Measurements from ENCODE around the gene KRT86. TPM values are rescaled to one million over a fixed set of nuclear protein-coding genes. Genes with fewer than 3 reads are reported as not detected.

KRT86 gene
- total and polyA plus RNA-seq, 10 donors = 0.08 to 0.26 (median 0.13) TPM; not detected in 6

- peaks cover 0 to 20% (median 11%) of the 10 kb centered on the region in 6 donors for H3K4me1 ChIP-seq
- peak; percentile 62 for DNase-seq
- intact Hi-C loops (cut with DNase I; ENCODE audit: low total_unique reads) = no loop called here
- H3K27ac ChIP-seq = no peak overlapping the region
- peaks cover 4 to 59% (median 23%) of the 10 kb centered on the region in 7 donors for H3K27me3 ChIP-seq (replicated peaks in 1 of 7)
- no peaks in the 10 kb centered on the region for H3K36me3 ChIP-seq
- no peak overlapping the region for H3K4me3 ChIP-seq
- no peaks in the 10 kb centered on the region for H3K9me3 ChIP-seq
- WGBS, 5 donors = 61 to 87% (median 73%) methylated on average over 2 to 11 of the region's 11 CpGs
- TF ChIP-seq POLR2AphosphoS5 (IDR thresholded peaks at IDR 0.05) (no peak), CTCF (IDR thresholded peaks at IDR 0.05 in 8 of 11, conservative IDR thresholded peaks at IDR 0.05 in 3 of 11) (peak in 4 of 11 experiments; percentile 13 to 20 (median 16)), POLR2A (IDR thresholded peaks at IDR 0.05) (no peak)
Observed at GRCh38 chr12:52305921-52306705, 31.7 kb downstream of the KRT86 start.

GRCh38 chr12:52306731-52307130, 32.3 kb downstream of the KRT86 start:
- intact Hi-C loops (cut with DNase I; ENCODE audit: low total_unique reads) = no loop called here
- Histone ChIP-seq H3K27ac (no peak overlapping the region), H3K9me3 (no peaks in the 10 kb centered on the region), H3K4me1 (peaks cover 0 to 20% (median 11%) of the 10 kb centered on the region in 6 donors), H3K27me3 (replicated peaks in 1 of 7) (peaks cover 4 to 64% (median 23%) of the 10 kb centered on the region in 7 donors), H3K4me3 (no peak overlapping the region), H3K36me3 (no peaks in the 10 kb centered on the region)
- 75 to 95% (median 90%) methylated on average over 2 of the region's 2 CpGs for WGBS, 5 donors
- peak; percentile 20 for DNase-seq
- TF ChIP-seq CTCF (IDR thresholded peaks at IDR 0.05 in 8 of 11, conservative IDR thresholded peaks at IDR 0.05 in 3 of 11) = no peak
- no peak for TF ChIP-seq POLR2A (IDR thresholded peaks at IDR 0.05)
- no peak for TF ChIP-seq POLR2AphosphoS5 (IDR thresholded peaks at IDR 0.05)

GRCh38 chr12:52307836-52308805, 33.7 kb downstream of the KRT86 start:
- H3K36me3 ChIP-seq = no peaks in the 10 kb centered on the region
- 8 to 22% (median 9%) methylated on average over 36 to 71 of the region's 71 CpGs for WGBS, 5 donors
- peak overlapping the region in 6 of 8 donors; percentile 12 to 61 (median 30) for H3K4me3 ChIP-seq
- H3K4me1 ChIP-seq = peaks cover 0 to 20% (median 11%) of the 10 kb centered on the region in 6 donors
- intact Hi-C loops (cut with DNase I; ENCODE audit: low total_unique reads) = no loop called here
- peak overlapping the region in 2 of 8 donors; percentile 5 to 18 for H3K27ac ChIP-seq
- TF ChIP-seq CTCF (IDR thresholded peaks at IDR 0.05 in 8 of 11, conservative IDR thresholded peaks at IDR 0.05 in 3 of 11) (peak in 4 of 11 experiments; percentile 8 to 35 (median 26)), POLR2AphosphoS5 (IDR thresholded peaks at IDR 0.05) (peak in 2 of 3 donors; percentile 25 to 29), POLR2A (IDR thresholded peaks at IDR 0.05) (no peak)
- no peaks in the 10 kb centered on the region for H3K9me3 ChIP-seq
- peaks cover 4 to 75% (median 23%) of the 10 kb centered on the region in 7 donors for H3K27me3 ChIP-seq (replicated peaks in 1 of 7)
- peak; percentile 76 for DNase-seq

Measured in spleen (tissue), 11 donors.